Right lung (tissue), 5 donors: Measurements from ENCODE around the gene RPL11. TPM values are rescaled to one million over a fixed set of nuclear protein-coding genes. Genes with fewer than 3 reads are reported as not detected.
"Not testable (repeated sequence)": the region's sequence is repeated elsewhere in the genome, so short reads cannot be mapped to it uniquely, and the experiment has no call there.

Source experiments
- DNase-seq, 2 donors: peaks; one replicate each; pipeline ENCODE4 v3.0.0-alpha.2; 2013
- polyA plus RNA-seq, 5 donors: library from polyadenylated mRNA; unstranded; fragments of 120-200 nt; gene quantifications; one replicate each; pipeline versions ENCODE4 v1.2.1 to v1.2.3, GENCODE V29; 2013; ENCODE audit warnings: inconsistent platforms in 1 of 5, low replicate concordance in 1 of 5; ENCODE audit not compliant: insufficient read length in 5 of 5, insufficient read depth in 1 of 5

RPL11 gene
- polyA plus RNA-seq, 5 donors = 2,753 to 3,538 (median 2,785) TPM

- no peak for DNase-seq
Measured at GRCh38 chr1:23670709-23671108, 20.9 kb upstream of the RPL11 start.

GRCh38 chr1:23673086-23673813, 18.4 kb upstream of the RPL11 start:
- DNase-seq = peak; percentile 15 to 19

GRCh38 chr1:23679815-23680214, 11.8 kb upstream of the RPL11 start:
- no peak for DNase-seq

GRCh38 chr1:23682946-23683345, 8.7 kb upstream of the RPL11 start:
- DNase-seq = no peak

- DNase-seq = no peak
Measured at GRCh38 chr1:23684415-23684814, 7.2 kb upstream of the RPL11 start.

- DNase-seq = not testable (repeated sequence)
Measured at GRCh38 chr1:23685197-23685596, 6.4 kb upstream of the RPL11 start.

- not testable (repeated sequence) for DNase-seq
Measured at GRCh38 chr1:23687680-23688079, 3.9 kb upstream of the RPL11 start.

- not testable (repeated sequence) for DNase-seq
Measured at GRCh38 chr1:23688281-23688680, 3.3 kb upstream of the RPL11 start.

- no peak for DNase-seq
Measured at GRCh38 chr1:23692308-23692871, 784 bp downstream of the RPL11 start.

- no peak for DNase-seq
Measured at GRCh38 chr1:23693599-23693998, 2.0 kb downstream of the RPL11 start.

- no peak for DNase-seq
Measured at GRCh38 chr1:23694371-23694770, 2.8 kb downstream of the RPL11 start.

- no peak for DNase-seq
Measured at GRCh38 chr1:23695667-23696066, 4.1 kb downstream of the RPL11 start.

- no peak for DNase-seq
Measured at GRCh38 chr1:23696335-23696989, 4.9 kb downstream of the RPL11 start.

GRCh38 chr1:23698466-23698865, 6.9 kb downstream of the RPL11 start:
- no peak for DNase-seq

- no peak for DNase-seq
Measured at GRCh38 chr1:23699280-23700179, 7.9 kb downstream of the RPL11 start.

- DNase-seq = no peak
Measured at GRCh38 chr1:23701310-23701709, 9.7 kb downstream of the RPL11 start.

GRCh38 chr1:23701996-23702395, 10.4 kb downstream of the RPL11 start:
- no peak for DNase-seq

GRCh38 chr1:23704834-23705495, 13.4 kb downstream of the RPL11 start:
- DNase-seq = peak; percentile 23 to 31

- no peak for DNase-seq
Measured at GRCh38 chr1:23709229-23709628, 17.6 kb downstream of the RPL11 start.

- no peak for DNase-seq
Measured at GRCh38 chr1:23718482-23718881, 26.9 kb downstream of the RPL11 start.

GRCh38 chr1:23719162-23719820, 27.7 kb downstream of the RPL11 start:
- no peak for DNase-seq
